ENCODE data around the gene TMEM255A.

The TMEM255A gene

GRCh38 chrX:120286733-120287512, 24.3 kb downstream of the TMEM255A start:
- Histone ChIP-seq H3K9me3 (no peaks in the 10 kb centered on the region), H3K4me1 (no peaks in the 10 kb centered on the region), H3K27ac (no peak overlapping the region), H3K4me3 (no peak overlapping the region), H3K36me3 (no peaks in the 10 kb centered on the region), H3K27me3 (no peaks in the 10 kb centered on the region)
- intact Hi-C loops (cut with DNase I; ENCODE audit: low total_unique reads), result no loop called here
- no peak for DNase-seq
- TF ChIP-seq CTCF (IDR thresholded peaks at IDR 0.05), result no peak

GRCh38 chrX:120282697-120283096, 28.6 kb downstream of the TMEM255A start:
- no peak overlapping the region for H3K4me3 ChIP-seq
- no peaks in the 10 kb centered on the region for H3K4me1 ChIP-seq
- H3K27me3 ChIP-seq, result no peaks in the 10 kb centered on the region
- no peaks in the 10 kb centered on the region for H3K9me3 ChIP-seq
- no peak for TF ChIP-seq CTCF (IDR thresholded peaks at IDR 0.05)
- intact Hi-C loops (cut with DNase I; ENCODE audit: low total_unique reads), result no loop called here
- no peak for DNase-seq
- H3K27ac ChIP-seq, result no peak overlapping the region
- no peaks in the 10 kb centered on the region for H3K36me3 ChIP-seq

- no peak for DNase-seq
- Histone ChIP-seq H3K27ac (no peak overlapping the region), H3K9me3 (no peaks in the 10 kb centered on the region), H3K36me3 (no peaks in the 10 kb centered on the region), H3K4me1 (no peaks in the 10 kb centered on the region), H3K27me3 (no peaks in the 10 kb centered on the region), H3K4me3 (no peak overlapping the region)
- intact Hi-C loops (cut with DNase I; ENCODE audit: low total_unique reads), result no loop called here
- no peak for TF ChIP-seq CTCF (IDR thresholded peaks at IDR 0.05)
Observed at GRCh38 chrX:120281761-120282160, 29.5 kb downstream of the TMEM255A start.

- Histone ChIP-seq H3K27ac (no peak overlapping the region), H3K9me3 (no peaks in the 10 kb centered on the region), H3K36me3 (no peaks in the 10 kb centered on the region), H3K27me3 (no peaks in the 10 kb centered on the region), H3K4me1 (no peaks in the 10 kb centered on the region), H3K4me3 (no peak overlapping the region)
- no peak for TF ChIP-seq CTCF (IDR thresholded peaks at IDR 0.05)
- no peak for DNase-seq
- intact Hi-C loops (cut with DNase I; ENCODE audit: low total_unique reads), result no loop called here
Observed at GRCh38 chrX:120281021-120281624, 30.1 kb downstream of the TMEM255A start.

GRCh38 chrX:120274958-120275357, 36.3 kb downstream of the TMEM255A start:
- no peak overlapping the region for H3K27ac ChIP-seq
- DNase-seq, result no peak
- no peaks in the 10 kb centered on the region for H3K36me3 ChIP-seq
- H3K4me3 ChIP-seq, result no peak overlapping the region
- H3K4me1 ChIP-seq, result no peaks in the 10 kb centered on the region
- H3K9me3 ChIP-seq, result no peaks in the 10 kb centered on the region
- intact Hi-C loops (cut with DNase I; ENCODE audit: low total_unique reads), result loop anchor here (2.0 kb wide), 1 partner anchor 58 kb away; no protein-coding TSS in a partner anchor
- no peaks in the 10 kb centered on the region for H3K27me3 ChIP-seq
- TF ChIP-seq CTCF (IDR thresholded peaks at IDR 0.05), result no peak

Data from tibial artery (tissue), 4 donors.